ENCODE results near the gene ASAH2B.
"Not testable (repeated sequence)": the region's sequence is repeated elsewhere in the genome, so short reads cannot be mapped to it uniquely, and the experiment has no call there.

ASAH2B gene

GRCh38 chr10:50739618-50740292 lies at the start of gene ASAH2B:
Gene ASAH2B (plus strand): TSS chr10:50739936. CDS start chr10:50745131, 5,195 bp downstream.
- DNase-seq (ENCODE audit: low read depth in 2 of 2) = peak; percentile 71 to 76

GRCh38 chr10:50697819-50698218 lies 41.9 kb upstream of the ASAH2B start:
- DNase-seq (ENCODE audit: low read depth in 2 of 2) = not testable (repeated sequence)

- DNase-seq (ENCODE audit: low read depth in 2 of 2) = not testable (repeated sequence)
Measured at GRCh38 chr10:50701947-50702346, 37.8 kb upstream of the ASAH2B start.

GRCh38 chr10:50702997-50703396 lies 36.7 kb upstream of the ASAH2B start:
- not testable (repeated sequence) for DNase-seq (ENCODE audit: low read depth in 2 of 2)

GRCh38 chr10:50704436-50705079 lies 35.2 kb upstream of the ASAH2B start:
- not testable (repeated sequence) for DNase-seq (ENCODE audit: low read depth in 2 of 2)

GRCh38 chr10:50706006-50706405 lies 33.7 kb upstream of the ASAH2B start:
- not testable (repeated sequence) for DNase-seq (ENCODE audit: low read depth in 2 of 2)

- not testable (repeated sequence) for DNase-seq (ENCODE audit: low read depth in 2 of 2)
Measured at GRCh38 chr10:50710241-50710640, 29.5 kb upstream of the ASAH2B start.

GRCh38 chr10:50723812-50724211 lies 15.9 kb upstream of the ASAH2B start:
- DNase-seq (ENCODE audit: low read depth in 2 of 2) = not testable (repeated sequence)

- DNase-seq (ENCODE audit: low read depth in 2 of 2) = not testable (repeated sequence)
Measured at GRCh38 chr10:50728112-50728511, 11.6 kb upstream of the ASAH2B start.

GRCh38 chr10:50738987-50739617 lies 634 bp upstream of the ASAH2B start:
- DNase-seq (ENCODE audit: low read depth in 2 of 2) = not testable (repeated sequence)

- DNase-seq (ENCODE audit: low read depth in 2 of 2) = peak; percentile 8 to 22
Measured at GRCh38 chr10:50740293-50740648, 535 bp downstream of the ASAH2B start.

- not testable (repeated sequence) for DNase-seq (ENCODE audit: low read depth in 2 of 2)
Measured at GRCh38 chr10:50742820-50743219, 3.1 kb downstream of the ASAH2B start.

GRCh38 chr10:50766774-50767513 lies 27.2 kb downstream of the ASAH2B start:
- not testable (repeated sequence) for DNase-seq (ENCODE audit: low read depth in 2 of 2)

- not testable (repeated sequence) for DNase-seq (ENCODE audit: low read depth in 2 of 2)
Measured at GRCh38 chr10:50772042-50772441, 32.3 kb downstream of the ASAH2B start.

GRCh38 chr10:50774868-50775267 lies 35.1 kb downstream of the ASAH2B start:
- DNase-seq (ENCODE audit: low read depth in 2 of 2) = not testable (repeated sequence)

- not testable (repeated sequence) for DNase-seq (ENCODE audit: low read depth in 2 of 2)
Measured at GRCh38 chr10:50780036-50780435, 40.3 kb downstream of the ASAH2B start.

GRCh38 chr10:50782017-50782416 lies 42.3 kb downstream of the ASAH2B start:
- DNase-seq (ENCODE audit: low read depth in 2 of 2) = not testable (repeated sequence)

- not testable (repeated sequence) for DNase-seq (ENCODE audit: low read depth in 2 of 2)
Measured at GRCh38 chr10:50787962-50788361, 48.2 kb downstream of the ASAH2B start.

- no peak for DNase-seq (ENCODE audit: low read depth in 2 of 2)
Measured at GRCh38 chr10:50788951-50789945, 49.5 kb downstream of the ASAH2B start.

- no peak for DNase-seq (ENCODE audit: low read depth in 2 of 2)
Measured at GRCh38 chr10:50794490-50794889, 54.8 kb downstream of the ASAH2B start.

GRCh38 chr10:50796693-50797092 lies 57.0 kb downstream of the ASAH2B start:
- no peak for DNase-seq (ENCODE audit: low read depth in 2 of 2)
